K562 (cell line): ENCODE results near the gene TIMM10. TPM values are rescaled to one million over a fixed set of nuclear protein-coding genes. Genes with fewer than 3 reads are reported as not detected.

Experiments
- ETV1 ChIP-seq: fragments of 450-650 bp; conservative IDR thresholded peaks from 2 replicates; pipeline ENCODE4 v1.6.1; 2016; ENCODE audit warnings: missing genetic modification characterization, control low read depth, low read depth, missing compliant biosample characterization
- ETV5 ChIP-seq: sonication (generic); formaldehyde crosslinking; IDR thresholded peaks from 2 replicates; pipeline ENCODE4 v1.4.0; 2020; ENCODE audit warnings: low read depth, mild to moderate bottlenecking, missing genetic modification reagents
- HDAC6 ChIP-seq: IDR thresholded peaks from 2 replicates; pipeline ENCODE4 v1.6.1; 2012; ENCODE audit warnings: low read depth, mild to moderate bottlenecking, control low read depth, inconsistent platforms, low read length, moderate library complexity
- MAZ ChIP-seq, 2 experiments: fragments of 450-650 bp in 1 of 2; sonication (generic) in 1 of 2; formaldehyde crosslinking; IDR thresholded peaks in 1 of 2; conservative IDR thresholded peaks in 1 of 2; 2 replicates each; pipeline versions ENCODE4 v1.4.0 to v1.5.0; 2020; ENCODE audit warnings: mild to moderate bottlenecking in 1 of 2, missing genetic modification reagents in 1 of 2
- MBD1 ChIP-seq: fragments of 250-450 bp; sonication (Bioruptor Pico); IDR thresholded peaks from 2 replicates; pipeline ENCODE4 v1.8.0; 2022; ENCODE audit warnings: inconsistent platforms
- NFIX ChIP-seq: fragments of 250-450 bp; sonication (Bioruptor Pico); IDR thresholded peaks from 2 replicates; pipeline ENCODE4 v1.4.0; 2020; ENCODE audit warnings: low read depth, mild to moderate bottlenecking, moderate library complexity
- RBM25 ChIP-seq: fragments of 200-400 bp; formaldehyde crosslinking; IDR thresholded peaks from 2 replicates; pipeline ENCODE4 v1.6.1; 2018; ENCODE audit warnings: low read length, low read depth, moderate library complexity; ENCODE audit not compliant: severe bottlenecking
- SNRNP70 ChIP-seq: fragments of 200-400 bp; formaldehyde crosslinking; optimal IDR thresholded peaks from 2 replicates; pipeline ENCODE3; 2017; ENCODE audit warnings: low read depth, low read length
- SP1 ChIP-seq: sonication (generic); formaldehyde crosslinking; IDR thresholded peaks from 2 replicates; pipeline ENCODE4 v1.8.1; 2022; ENCODE audit warnings: mild to moderate bottlenecking, missing genetic modification reagents
- THAP7 ChIP-seq: fragments of 250-450 bp; sonication (Bioruptor Pico); IDR thresholded peaks from 2 replicates; pipeline ENCODE4 v1.5.0; 2021
- XRCC5 ChIP-seq: fragments of 200-400 bp; formaldehyde crosslinking; IDR thresholded peaks from 2 replicates; pipeline ENCODE4 v1.6.1; 2017; ENCODE audit warnings: low read depth, mild to moderate bottlenecking, low read length
- ZBTB40 ChIP-seq, 2 experiments: fragments of 450-650 bp in 1 of 2; sonication (generic) in 1 of 2; formaldehyde crosslinking in 1 of 2; IDR thresholded peaks; 2 replicates each; pipeline versions ENCODE4 v1.7.1 to v1.9.0; 2016 to 2022; ENCODE audit warnings: inconsistent platforms in 1 of 2, mild to moderate bottlenecking in 1 of 2, missing genetic modification reagents in 1 of 2
- ZNF511 ChIP-seq: sonication (generic); formaldehyde crosslinking; IDR thresholded peaks from 2 replicates; pipeline ENCODE4 v1.8.0; 2022; ENCODE audit warnings: mild to moderate bottlenecking, missing genetic modification reagents
- ZNF583 ChIP-seq: fragments of 250-450 bp; sonication (Bioruptor Pico); IDR thresholded peaks from 2 replicates; pipeline ENCODE4 v1.4.0; 2020
- polyA plus RNA-seq, 8 experiments: library from polyadenylated mRNA; depleted of rRNA in 4 of 8; stranded (reverse) in 5 of 8; unstranded in 3 of 8; fragments of >200 nt; fragmentation: Nextera tagmentation in 2 of 8; fragmentation: Illumina TruSeq in 1 of 8; extraction: Ambion mirVana in 2 of 8; extraction: Trizol in 1 of 8; gene quantifications; 2 replicates each; pipeline versions ENCODE4 v1.2.1 to v1.2.3, GENCODE V29; 2011 to 2014; ENCODE audit warnings: inconsistent platforms in 1 of 8, missing spikeins in 1 of 8
- total RNA-seq, 7 experiments: library from RNA; depleted of rRNA in 6 of 7; stranded (reverse); fragments of >200 nt in 6 of 7; fragmentation: Illumina TruSeq in 2 of 7; extraction: Trizol in 2 of 7; gene quantifications; 2 replicates each; pipeline versions ENCODE4 v1.2.1 to v1.2.3, GENCODE V29; 2011 to 2021; ENCODE audit warnings: low replicate concordance in 1 of 7

Gene TIMM10
- total and polyA plus RNA-seq, 9 of the 15 experiments (the other 6 are each of a cell fraction or from before 2014, with no cell fraction given): 109 to 553 (median 172) TPM

- TF ChIP-seq ZBTB40 (IDR thresholded peaks at IDR 0.05) (peak; percentile 52; the same call in 1 of the 2 replicates), ZBTB40 (CRISPR knock-in tag; IDR thresholded peaks at IDR 0.05) (no peak), ETV1 (tag) (no peak), NFIX (CRISPR knock-in tag) (no peak), ZNF583 (no peak), RBM25 (peak; percentile 22), THAP7 (CRISPR knock-in tag) (0 out of 2 replicates have a peak, but pooled peaks have one; percentile 41), ZNF511 (CRISPR knock-in tag) (no peak), SNRNP70 (no peak), HDAC6 (no peak), MAZ (CRISPR knock-in tag; conservative IDR thresholded peaks at IDR 0.05 in 1 of 2, IDR thresholded peaks at IDR 0.05 in 1 of 2) (peak; percentile 73 to 76; a peak in 3 of 4 replicates), XRCC5 (peak; percentile 86; the same call in 1 of the 2 replicates), MBD1 (CRISPR knock-in tag) (no peak), ETV5 (CRISPR knock-in tag) (no peak), SP1 (CRISPR knock-in tag) (peak; percentile 83)
Measured at GRCh38 chr11:57567515-57568329, 37.2 kb upstream of the TIMM10 start, which contains the start of gene UBE2L6 (continued).
